C4-2B (cell line): ENCODE results near the gene SEC14L3.

Experiments
- H3K27ac ChIP-seq: fragments of 450-650 bp; 2 replicates; pipeline ENCODE4 v1.5.1; 2017
- CTCF ChIP-seq: fragments of 450-650 bp; conservative IDR thresholded peaks from 2 replicates; pipeline ENCODE4 v1.5.1; 2017; ENCODE audit warnings: mild to moderate bottlenecking
- ZFX ChIP-seq: fragments of 450-650 bp; IDR thresholded peaks from 2 replicates; pipeline ENCODE4 v1.6.1; 2017

The SEC14L3 gene

GRCh38 chr22:30511109-30511508 lies 39.3 kb upstream of the SEC14L3 start:
- no peak overlapping the region for H3K27ac ChIP-seq
- no peak for TF ChIP-seq CTCF
- TF ChIP-seq ZFX, result no peak

GRCh38 chr22:30508216-30508615 lies 36.4 kb upstream of the SEC14L3 start:
- no peak for TF ChIP-seq ZFX
- no peak overlapping the region for H3K27ac ChIP-seq

- no peak overlapping the region for H3K27ac ChIP-seq
- TF ChIP-seq CTCF (no peak), ZFX (no peak)
These were observed 35.9 kb upstream of the SEC14L3 start for GRCh38 chr22:30507670-30508069.

- no peak for TF ChIP-seq ZFX
- TF ChIP-seq CTCF, result no peak
- H3K27ac ChIP-seq, result no peak overlapping the region
These were observed 34.7 kb upstream of the SEC14L3 start for GRCh38 chr22:30506507-30506968.

- TF ChIP-seq ZFX (no peak), CTCF (no peak)
These were observed 31.7 kb upstream of the SEC14L3 start for GRCh38 chr22:30503551-30503950.

GRCh38 chr22:30502911-30503310 lies 31.1 kb upstream of the SEC14L3 start:
- H3K27ac ChIP-seq, result no peak overlapping the region
- no peak for TF ChIP-seq ZFX
- TF ChIP-seq CTCF, result no peak

More at GRCh38 chr22:30503551-30503950, 31.7 kb upstream of the SEC14L3 start:
- H3K27ac ChIP-seq, result no peak overlapping the region

GRCh38 chr22:30502153-30502552 lies 30.3 kb upstream of the SEC14L3 start:
- H3K27ac ChIP-seq, result no peak overlapping the region
- TF ChIP-seq CTCF, result no peak
- TF ChIP-seq ZFX, result no peak

- TF ChIP-seq CTCF (no peak), ZFX (no peak)
- H3K27ac ChIP-seq, result no peak overlapping the region
These were observed 28.8 kb upstream of the SEC14L3 start for GRCh38 chr22:30500628-30501027.
